D721Med (cell line): ENCODE data around the gene NOD1.
"Not testable (repeated sequence)": the region's sequence is repeated elsewhere in the genome, so short reads cannot be mapped to it uniquely, and the experiment has no call there.

Source experiments
- DNase-seq: peaks from one replicate; pipeline ENCODE4 v3.0.0; 2011; ENCODE audit warnings: low spot score; ENCODE audit not compliant: insufficient read length
- FAIRE-seq: peaks from 2 replicates; lab custom pipeline; 2011; peaks lifted over from hg19 to GRCh38; lab: Jason Lieb, UNC
- CTCF ChIP-seq: IDR thresholded peaks from 2 replicates; pipeline ENCODE4 v1.5.1; 2012; ENCODE audit warnings: mild to moderate bottlenecking, control low read depth; ENCODE audit not compliant: insufficient read depth; ENCODE audit errors: missing control alignments

The NOD1 gene

GRCh38 chr7:30502470-30503251, 24.1 kb upstream of the NOD1 start:
- no peak for TF ChIP-seq CTCF
- no peak for FAIRE-seq
- no peak for DNase-seq

- FAIRE-seq: no peak
- TF ChIP-seq CTCF: no peak
- DNase-seq: no peak
These were observed 22.7 kb upstream of the NOD1 start for GRCh38 chr7:30501264-30501663.

- DNase-seq (no peak), FAIRE-seq (no peak)
- TF ChIP-seq CTCF: no peak
These were observed 14.6 kb upstream of the NOD1 start for GRCh38 chr7:30493228-30493627.

- DNase-seq: no peak
- no peak for TF ChIP-seq CTCF
- FAIRE-seq: no peak
These were observed 12.8 kb upstream of the NOD1 start for GRCh38 chr7:30491417-30491816.

GRCh38 chr7:30487371-30487770, 8.8 kb upstream of the NOD1 start:
- no peak for TF ChIP-seq CTCF
- DNase-seq (no peak), FAIRE-seq (no peak)

GRCh38 chr7:30485667-30486066, 7.1 kb upstream of the NOD1 start:
- no peak for TF ChIP-seq CTCF
- DNase-seq (no peak), FAIRE-seq (no peak)

GRCh38 chr7:30481416-30481815, 2.8 kb upstream of the NOD1 start:
- FAIRE-seq, DNase-seq: not testable (repeated sequence)
